Heart left ventricle (tissue), 13 donors: ENCODE measurements around the gene PPT2.

Source experiments
- POLR2A ChIP-seq, 2 donors: fragments of 450-650 bp; IDR thresholded peaks; one replicate each; pipeline ENCODE4 v1.6.1; 2017; ENCODE audit warnings: antibody characterized with exemption in 2 of 2, mild to moderate bottlenecking in 2 of 2, moderate library complexity in 2 of 2
- TF ChIP-seq, protein P1 (sequence below), 12 donors: fragments of 200-600 bp; sonication (generic) in 4 of 12; IDR thresholded peaks; one replicate each; pipeline versions ENCODE4 v1.5.0 to v1.8.0; 2018 to 2022; ENCODE audit warnings: antibody characterized with exemption in 12 of 12, mild to moderate bottlenecking in 5 of 12
- donor health status: ischemic (EF 13 %, LVEDD 7.1; RV severe dilation, severe dysfunction).
- donor health status: DM: no; HTN: yes; CAD: no.
- donor health status: DM: no; HTN: no; CAD: no.
- donor health status: ischemic (EF 25% LVEDD 6.9; RV normal size, moderate dysfunction).
- donor health status: ischemic (EF 25% LVEDD 5.7; RV mildly dilated, moderate dysfunction).
- donor health status: ischemic (EF 35%, LVEDD 5.7; RV mildly dilated, moderate dysfunction).
- donor health status: nonischemic (EF 11% LVEDD 7.7; RV severe dilation, severe dysfunction).
- donor health status: DM: yes; HTN: yes; CAD: no.
- donor health status: PGD.
- donor health status: ischemic (EF 29% LVEDD 5.4; RV normal size, mild dysfunction).
- donor health status: nonischemic (EF 23%, LVEDD 6.1; RV moderate dilation, normal function).

DNA sequence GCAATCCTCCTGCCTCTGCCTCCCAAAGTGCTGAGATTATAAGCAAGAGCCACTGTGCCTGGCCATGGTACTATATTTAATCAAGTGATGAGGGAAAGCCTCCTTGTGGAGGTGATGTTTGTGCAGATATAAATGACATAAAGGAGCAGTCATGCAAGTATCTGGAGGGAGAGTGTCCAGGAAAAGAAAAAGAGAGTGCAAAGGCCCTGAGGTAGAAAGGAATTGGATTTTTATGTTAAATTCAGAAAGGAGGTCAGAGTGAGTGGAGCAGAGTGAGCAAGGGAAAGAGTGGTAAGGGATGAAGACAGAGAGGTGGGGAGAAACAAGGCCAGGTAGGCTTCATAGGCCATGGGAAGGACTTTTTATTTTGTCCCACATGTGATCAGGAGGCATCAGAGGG lies 16.5 kb upstream of the PPT2 start:
- TF ChIP-seq, protein P1, sequence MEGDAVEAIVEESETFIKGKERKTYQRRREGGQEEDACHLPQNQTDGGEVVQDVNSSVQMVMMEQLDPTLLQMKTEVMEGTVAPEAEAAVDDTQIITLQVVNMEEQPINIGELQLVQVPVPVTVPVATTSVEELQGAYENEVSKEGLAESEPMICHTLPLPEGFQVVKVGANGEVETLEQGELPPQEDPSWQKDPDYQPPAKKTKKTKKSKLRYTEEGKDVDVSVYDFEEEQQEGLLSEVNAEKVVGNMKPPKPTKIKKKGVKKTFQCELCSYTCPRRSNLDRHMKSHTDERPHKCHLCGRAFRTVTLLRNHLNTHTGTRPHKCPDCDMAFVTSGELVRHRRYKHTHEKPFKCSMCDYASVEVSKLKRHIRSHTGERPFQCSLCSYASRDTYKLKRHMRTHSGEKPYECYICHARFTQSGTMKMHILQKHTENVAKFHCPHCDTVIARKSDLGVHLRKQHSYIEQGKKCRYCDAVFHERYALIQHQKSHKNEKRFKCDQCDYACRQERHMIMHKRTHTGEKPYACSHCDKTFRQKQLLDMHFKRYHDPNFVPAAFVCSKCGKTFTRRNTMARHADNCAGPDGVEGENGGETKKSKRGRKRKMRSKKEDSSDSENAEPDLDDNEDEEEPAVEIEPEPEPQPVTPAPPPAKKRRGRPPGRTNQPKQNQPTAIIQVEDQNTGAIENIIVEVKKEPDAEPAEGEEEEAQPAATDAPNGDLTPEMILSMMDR (IDR thresholded peaks at IDR 0.05), result no peak
- TF ChIP-seq POLR2A (IDR thresholded peaks at IDR 0.05), result no peak
